NCI-H1048 (cell line): ENCODE results near the gene CBLL1.

Experiments used
- DNase-seq: peaks from one replicate; lab custom pipeline; 2025; lab: John Stamatoyannopoulos, UW

CBLL1 gene

GRCh38 chr7:107743567-107744344 lies at the start of gene CBLL1:
TSS of gene CBLL1 (plus strand) at chr7:107744142. CDS start at chr7:107744164, 22 bp downstream.
- DNase-seq, result peak; percentile 81

- no peak for DNase-seq
These were observed 49.6 kb upstream of the CBLL1 start for GRCh38 chr7:107694386-107694785.

- no peak for DNase-seq
These were observed 47.5 kb upstream of the CBLL1 start for GRCh38 chr7:107696330-107696946.

GRCh38 chr7:107697321-107698049 lies 46.5 kb upstream of the CBLL1 start:
- no peak for DNase-seq

- DNase-seq, result no peak
These were observed 43.4 kb upstream of the CBLL1 start for GRCh38 chr7:107700570-107700969.

- no peak for DNase-seq
These were observed 42.8 kb upstream of the CBLL1 start for GRCh38 chr7:107701191-107701590.

GRCh38 chr7:107703219-107703618 lies 40.7 kb upstream of the CBLL1 start:
- no peak for DNase-seq

- no peak for DNase-seq
These were observed 40.1 kb upstream of the CBLL1 start for GRCh38 chr7:107703872-107704271.

GRCh38 chr7:107708956-107709355 lies 35.0 kb upstream of the CBLL1 start:
- DNase-seq, result no peak

GRCh38 chr7:107711301-107711700 lies 32.6 kb upstream of the CBLL1 start:
- no peak for DNase-seq

- no peak for DNase-seq
These were observed 31.9 kb upstream of the CBLL1 start for GRCh38 chr7:107712025-107712424.

GRCh38 chr7:107712896-107713295 lies 31.0 kb upstream of the CBLL1 start:
- no peak for DNase-seq

- no peak for DNase-seq
These were observed 28.4 kb upstream of the CBLL1 start for GRCh38 chr7:107715531-107715930.

GRCh38 chr7:107718456-107719193 lies 25.3 kb upstream of the CBLL1 start:
- no peak for DNase-seq

GRCh38 chr7:107721286-107721685 lies 22.7 kb upstream of the CBLL1 start:
- no peak for DNase-seq

GRCh38 chr7:107723255-107723654 lies 20.7 kb upstream of the CBLL1 start:
- DNase-seq, result no peak

GRCh38 chr7:107725138-107725740 lies 18.7 kb upstream of the CBLL1 start:
- peak; percentile 3 for DNase-seq

GRCh38 chr7:107726356-107727130 lies 17.4 kb upstream of the CBLL1 start:
- no peak for DNase-seq

GRCh38 chr7:107728276-107728675 lies 15.7 kb upstream of the CBLL1 start:
- no peak for DNase-seq

- DNase-seq, result no peak
These were observed 1.0 kb upstream of the CBLL1 start for GRCh38 chr7:107742678-107743566.
